CD14-positive monocyte (primary cell): ENCODE data around the gene ZNF225. TPM values are rescaled to one million over a fixed set of nuclear protein-coding genes. Genes with fewer than 3 reads are reported as not detected.

ENCODE experiments used
- DNase-seq, 3 donors: peaks; one replicate each; pipeline ENCODE4 v3.0.0-alpha.2; 2011 to 2022
- H2AFZ ChIP-seq: 2 replicates; pipeline ENCODE4 v1.6.0; 2012; ENCODE audit warnings: mild to moderate bottlenecking, low read depth, low read length, inconsistent platforms; ENCODE audit not compliant: insufficient read depth, poor library complexity, severe bottlenecking
- H3K27ac ChIP-seq, 2 donors: 1 replicate in 1 of 2; 2 replicates in 1 of 2; pipeline ENCODE4 v1.5.1; 2012 to 2013; ENCODE audit warnings: low read length in 2 of 2, control low read depth in 1 of 2, inconsistent platforms in 1 of 2, low read depth in 1 of 2, mild to moderate bottlenecking in 1 of 2
- H3K27me3 ChIP-seq, 2 donors: one replicate each; pipeline versions ENCODE4 v1.6.0 to v1.6.1; 2011 to 2013; ENCODE audit warnings: low read length in 2 of 2; ENCODE audit not compliant: control insufficient read depth in 2 of 2, insufficient read depth in 2 of 2
- H3K36me3 ChIP-seq, 2 donors: replicated peaks in 1 of 2; 1 replicate in 1 of 2; 2 replicates in 1 of 2; pipeline versions ENCODE4 v1.5.1 to v1.6.1; 2012 to 2013; ENCODE audit warnings: low read length in 2 of 2, control low read depth in 1 of 2, inconsistent platforms in 1 of 2, mild to moderate bottlenecking in 1 of 2; ENCODE audit not compliant: insufficient read depth in 2 of 2, control insufficient read depth in 1 of 2
- H3K4me1 ChIP-seq, 2 donors: 1 replicate in 1 of 2; 2 replicates in 1 of 2; pipeline versions ENCODE4 v1.5.1 to v1.6.1; 2012 to 2013; ENCODE audit warnings: low read length in 2 of 2, control low read depth in 1 of 2, inconsistent platforms in 1 of 2, mild to moderate bottlenecking in 1 of 2, moderate library complexity in 1 of 2; ENCODE audit not compliant: insufficient read depth in 2 of 2, control insufficient read depth in 1 of 2
- H3K4me2 ChIP-seq: replicated peaks from 2 replicates; pipeline ENCODE3; 2012; ENCODE audit warnings: low read length, moderate library complexity, mild to moderate bottlenecking; ENCODE audit not compliant: poor library complexity, severe bottlenecking; ENCODE audit errors: extremely low read depth
- H3K4me3 ChIP-seq, 3 experiments: fragments of 200-600 bp in 1 of 3; sonication (generic) in 1 of 3; replicated peaks in 1 of 3; 1 replicate in 2 of 3; 2 replicates in 1 of 3; pipeline ENCODE4 v1.5.1; 2011 to 2013; ENCODE audit warnings: low read length in 3 of 3, mild to moderate bottlenecking in 3 of 3, control low read depth in 2 of 3, low read depth in 2 of 3, inconsistent platforms in 1 of 3, moderate library complexity in 1 of 3
- H3K79me2 ChIP-seq: 2 replicates; pipeline ENCODE4 v1.6.0; 2012; ENCODE audit warnings: mild to moderate bottlenecking, control low read depth, inconsistent platforms, low read length, moderate library complexity; ENCODE audit not compliant: insufficient read depth
- H3K9ac ChIP-seq: 2 replicates; pipeline ENCODE4 v1.6.0; 2017; ENCODE audit warnings: low read length, mild to moderate bottlenecking; ENCODE audit not compliant: insufficient read depth, poor library complexity, severe bottlenecking
- H3K9me3 ChIP-seq, 2 donors: replicated peaks in 1 of 2; 1 replicate in 1 of 2; 2 replicates in 1 of 2; pipeline versions ENCODE4 v1.5.1 to v1.6.1; 2012 to 2013; ENCODE audit warnings: low read length in 2 of 2, control low read depth in 1 of 2; ENCODE audit not compliant: control insufficient read depth in 1 of 2, insufficient read depth in 1 of 2
- H4K20me1 ChIP-seq: 2 replicates; pipeline ENCODE4 v1.6.0; 2012; ENCODE audit warnings: mild to moderate bottlenecking, low read length, control low read depth, moderate library complexity; ENCODE audit not compliant: insufficient read depth
- H3K27ac Mint-ChIP-seq, 7 donors: one replicate each; pipeline ENCODE4 v1.8.0; 2020; ENCODE audit warnings: mild to moderate bottlenecking in 7 of 7, mixed read lengths in 7 of 7, moderate library complexity in 6 of 7, inconsistent platforms in 2 of 7
- H3K27me3 Mint-ChIP-seq, 3 donors: one replicate each; pipeline ENCODE4 v1.8.0; 2021 to 2022; ENCODE audit warnings: low read depth in 3 of 3, mild to moderate bottlenecking in 3 of 3, mixed read lengths in 3 of 3, moderate library complexity in 3 of 3, inconsistent platforms in 1 of 3
- H3K36me3 Mint-ChIP-seq, 2 donors: one replicate each; pipeline ENCODE4 v1.8.0; 2020; ENCODE audit warnings: mixed read lengths in 2 of 2, inconsistent platforms in 1 of 2, mild to moderate bottlenecking in 1 of 2
- H3K4me1 Mint-ChIP-seq: one replicate; pipeline ENCODE4 v1.8.0; 2020; ENCODE audit warnings: mild to moderate bottlenecking, mixed read lengths
- H3K4me3 Mint-ChIP-seq, 2 donors: one replicate each; pipeline ENCODE4 v1.8.0; 2020; ENCODE audit warnings: mild to moderate bottlenecking in 2 of 2, mixed read lengths in 2 of 2, moderate library complexity in 1 of 2
- H3K9me3 Mint-ChIP-seq, 7 donors: one replicate each; pipeline ENCODE4 v1.8.0; 2020 to 2022; ENCODE audit warnings: mixed read lengths in 7 of 7, mild to moderate bottlenecking in 6 of 7, moderate library complexity in 6 of 7, inconsistent platforms in 2 of 7
- WGBS: methylation state at CpG from one replicate; pipeline ENCODE4 v1.1.5; 2013; ENCODE audit warnings: missing lambda C conversion rate; ENCODE audit not compliant: insufficient coverage; 5-methylcytosine and 5-hydroxymethylcytosine counted together
- intact Hi-C, 2 donors: fragments of 100-400 bp; cut with micrococcal nuclease; formaldehyde crosslinking; loops; one replicate each; pipeline versions ENCODE4 v1.15.0 to v1.15.1; 2023
- polyA plus RNA-seq, 3 donors: library from polyadenylated mRNA; depleted of rRNA in 1 of 3; unstranded in 2 of 3; stranded (reverse) in 1 of 3; fragments of 300-500 nt in 2 of 3; fragments of >200 nt in 1 of 3; fragmentation: Illumina TruSeq in 2 of 3; gene quantifications; 1 replicate in 2 of 3; 2 replicates in 1 of 3; pipeline ENCODE4 v1.2.3, GENCODE V29; 2012 to 2021
- TF ChIP-seq, protein P1 (sequence below): fragments of 200-600 bp; IDR thresholded peaks from one replicate; pipeline ENCODE4 v1.8.0; 2022; ENCODE audit warnings: antibody characterized with exemption, mild to moderate bottlenecking

The ZNF225 gene
- polyA plus RNA-seq, 3 donors: 0.86 to 1.1 (median 0.93) TPM

DNA sequence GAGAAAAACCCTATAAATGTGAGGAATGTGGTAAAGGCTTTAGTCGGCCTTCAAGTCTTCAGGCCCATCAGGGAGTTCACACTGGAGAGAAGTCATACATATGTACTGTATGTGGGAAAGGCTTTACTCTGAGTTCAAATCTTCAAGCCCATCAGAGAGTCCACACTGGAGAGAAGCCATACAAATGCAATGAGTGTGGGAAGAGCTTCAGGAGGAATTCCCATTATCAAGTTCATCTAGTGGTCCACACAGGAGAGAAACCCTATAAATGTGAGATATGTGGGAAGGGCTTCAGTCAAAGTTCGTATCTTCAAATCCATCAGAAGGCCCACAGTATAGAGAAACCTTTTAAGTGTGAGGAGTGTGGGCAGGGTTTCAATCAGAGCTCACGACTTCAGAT is 63.4 kb downstream of the ZNF225 start:
- no peak overlapping the region for H3K9ac ChIP-seq
- no peaks in the 10 kb centered on the region for H3K4me1 ChIP-seq
- H3K4me2 ChIP-seq: no peak overlapping the region
- TF ChIP-seq, protein P1, sequence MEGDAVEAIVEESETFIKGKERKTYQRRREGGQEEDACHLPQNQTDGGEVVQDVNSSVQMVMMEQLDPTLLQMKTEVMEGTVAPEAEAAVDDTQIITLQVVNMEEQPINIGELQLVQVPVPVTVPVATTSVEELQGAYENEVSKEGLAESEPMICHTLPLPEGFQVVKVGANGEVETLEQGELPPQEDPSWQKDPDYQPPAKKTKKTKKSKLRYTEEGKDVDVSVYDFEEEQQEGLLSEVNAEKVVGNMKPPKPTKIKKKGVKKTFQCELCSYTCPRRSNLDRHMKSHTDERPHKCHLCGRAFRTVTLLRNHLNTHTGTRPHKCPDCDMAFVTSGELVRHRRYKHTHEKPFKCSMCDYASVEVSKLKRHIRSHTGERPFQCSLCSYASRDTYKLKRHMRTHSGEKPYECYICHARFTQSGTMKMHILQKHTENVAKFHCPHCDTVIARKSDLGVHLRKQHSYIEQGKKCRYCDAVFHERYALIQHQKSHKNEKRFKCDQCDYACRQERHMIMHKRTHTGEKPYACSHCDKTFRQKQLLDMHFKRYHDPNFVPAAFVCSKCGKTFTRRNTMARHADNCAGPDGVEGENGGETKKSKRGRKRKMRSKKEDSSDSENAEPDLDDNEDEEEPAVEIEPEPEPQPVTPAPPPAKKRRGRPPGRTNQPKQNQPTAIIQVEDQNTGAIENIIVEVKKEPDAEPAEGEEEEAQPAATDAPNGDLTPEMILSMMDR: no peak
- peaks cover 49 to 98% of the 10 kb centered on the region in 2 donors for H3K9me3 ChIP-seq
- intact Hi-C loops: no loop called here
- H3K27ac ChIP-seq: no peak overlapping the region
- H2AFZ ChIP-seq: no peak overlapping the region
- Mint-ChIP-seq H3K4me3 (no peak overlapping the region), H3K9me3 (peaks cover 58 to 96% (median 85%) of the 10 kb centered on the region in 7 donors), H3K4me1 (no peaks in the 10 kb centered on the region), H3K27me3 (peaks cover 0 to 3% (median 3%) of the 10 kb centered on the region in 3 donors), H3K36me3 (peaks cover 55 to 62% of the 10 kb centered on the region in 2 donors), H3K27ac (no peak overlapping the region)
- no peaks in the 10 kb centered on the region for H4K20me1 ChIP-seq
- peak overlapping the region in 1 of 3 experiments; percentile 36 for H3K4me3 ChIP-seq
- no peak for DNase-seq
- no peaks in the 10 kb centered on the region for H3K79me2 ChIP-seq
- H3K36me3 ChIP-seq: peaks cover 47 to 56% of the 10 kb centered on the region in 2 donors
- no peaks in the 10 kb centered on the region for H3K27me3 ChIP-seq
- WGBS: 100% methylated on average over 1 of the region's 3 CpGs

DNA sequence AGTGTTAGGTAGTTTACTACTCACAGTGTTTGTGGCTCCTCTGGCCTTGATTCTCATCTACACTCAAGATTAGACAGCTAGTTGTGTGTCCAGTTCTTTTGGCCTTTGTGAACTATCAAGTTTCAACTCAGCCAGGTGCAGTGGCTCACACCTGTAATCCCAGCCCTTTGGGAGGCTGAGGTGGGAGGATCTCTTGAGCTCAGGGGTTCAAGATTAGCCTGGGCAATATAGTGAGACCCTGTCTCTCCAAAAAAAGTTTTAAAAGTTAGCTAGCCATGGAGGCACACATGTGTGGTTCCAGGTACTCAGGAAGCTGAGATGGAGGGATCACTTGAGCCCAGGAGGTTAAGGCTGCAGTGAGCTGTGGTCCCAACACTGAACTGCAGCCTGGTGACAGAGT is 67.8 kb downstream of the ZNF225 start:
- H3K4me1 Mint-ChIP-seq: no peaks in the 10 kb centered on the region
- no peak overlapping the region for H3K4me3 Mint-ChIP-seq
- peaks cover 0 to 3% (median 1%) of the 10 kb centered on the region in 3 donors for H3K27me3 Mint-ChIP-seq
- no peak overlapping the region for H3K27ac Mint-ChIP-seq
- intact Hi-C loops: no loop called here
- H3K36me3 ChIP-seq: peaks cover 5 to 13% of the 10 kb centered on the region in 2 donors
- no peak overlapping the region for H3K4me3 ChIP-seq
- peaks cover 34 to 88% (median 67%) of the 10 kb centered on the region in 7 donors for H3K9me3 Mint-ChIP-seq
- no peak overlapping the region for H2AFZ ChIP-seq
- no peaks in the 10 kb centered on the region for H4K20me1 ChIP-seq
- H3K4me1 ChIP-seq: no peaks in the 10 kb centered on the region
- no peak overlapping the region for H3K27ac ChIP-seq
- no peaks in the 10 kb centered on the region for H3K79me2 ChIP-seq
- TF ChIP-seq, protein P1: no peak
- H3K36me3 Mint-ChIP-seq: peaks cover 11 to 18% of the 10 kb centered on the region in 2 donors
- DNase-seq: no peak
- H3K4me2 ChIP-seq: no peak overlapping the region
- H3K9me3 ChIP-seq: peaks cover 47 to 88% of the 10 kb centered on the region in 2 donors
- no peak overlapping the region for H3K9ac ChIP-seq
- H3K27me3 ChIP-seq: no peaks in the 10 kb centered on the region
